Measurements from ENCODE around the gene PLEKHM3.
A peak's percentile ranks its signal among the peaks of the same experiment; 100 is the strongest.
"Not testable (repeated sequence)": the region's sequence is repeated elsewhere in the genome, so short reads cannot be mapped to it uniquely, and the experiment has no call there.

The PLEKHM3 gene

DNA sequence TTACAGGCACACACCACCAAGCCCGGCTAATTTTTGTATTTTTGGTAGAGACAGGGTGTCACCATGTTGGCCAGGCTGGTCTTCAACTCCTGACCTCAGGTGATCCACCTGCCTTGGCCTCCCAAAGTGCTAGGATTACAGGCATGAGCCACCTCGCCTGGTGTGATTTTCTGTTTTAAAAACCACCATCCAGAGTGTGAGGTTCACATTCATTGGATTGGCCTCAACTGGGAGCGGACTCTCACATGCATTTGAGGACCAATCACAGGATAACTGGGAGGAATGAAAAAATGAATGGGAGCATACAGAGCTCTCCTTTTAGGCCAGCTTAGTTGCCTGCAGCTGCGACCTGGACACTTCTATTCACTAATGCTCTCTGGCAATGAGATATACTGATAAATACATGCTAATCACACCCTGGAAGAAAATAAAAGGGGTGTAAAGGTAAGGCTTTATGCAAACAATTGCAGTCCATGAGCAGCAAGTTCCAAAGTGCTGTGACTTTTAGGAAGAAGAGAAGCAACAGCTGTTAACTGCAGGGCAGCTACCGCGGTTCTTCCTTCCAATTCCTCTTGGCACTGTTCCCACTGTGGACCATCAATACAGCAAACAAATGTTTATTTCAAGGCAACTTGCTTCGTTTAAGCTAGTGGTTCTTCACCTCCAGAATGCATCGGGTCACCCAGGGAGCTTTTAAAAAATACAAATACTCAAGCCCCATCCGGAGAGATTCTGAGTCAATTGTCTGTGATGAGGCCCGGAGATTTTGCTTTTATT lies 206.1 kb downstream of the PLEKHM3 start:
- DNase-seq (ENCODE audit: low read depth), result no peak

GRCh38 chr2:207816546-207816945 lies 208.8 kb downstream of the PLEKHM3 start:
- no peak for DNase-seq (ENCODE audit: low read depth)

GRCh38 chr2:207815254-207815653 lies 210.1 kb downstream of the PLEKHM3 start:
- DNase-seq (ENCODE audit: low read depth), result no peak

GRCh38 chr2:207813942-207814341 lies 211.4 kb downstream of the PLEKHM3 start:
- DNase-seq (ENCODE audit: low read depth), result no peak

GRCh38 chr2:207813221-207813916 lies 212.0 kb downstream of the PLEKHM3 start:
- no peak for DNase-seq (ENCODE audit: low read depth)

- no peak for DNase-seq (ENCODE audit: low read depth)
These were observed 212.6 kb downstream of the PLEKHM3 start for GRCh38 chr2:207812726-207813080.

- no peak for DNase-seq (ENCODE audit: low read depth)
These were observed 213.1 kb downstream of the PLEKHM3 start for GRCh38 chr2:207812058-207812725.

DNA sequence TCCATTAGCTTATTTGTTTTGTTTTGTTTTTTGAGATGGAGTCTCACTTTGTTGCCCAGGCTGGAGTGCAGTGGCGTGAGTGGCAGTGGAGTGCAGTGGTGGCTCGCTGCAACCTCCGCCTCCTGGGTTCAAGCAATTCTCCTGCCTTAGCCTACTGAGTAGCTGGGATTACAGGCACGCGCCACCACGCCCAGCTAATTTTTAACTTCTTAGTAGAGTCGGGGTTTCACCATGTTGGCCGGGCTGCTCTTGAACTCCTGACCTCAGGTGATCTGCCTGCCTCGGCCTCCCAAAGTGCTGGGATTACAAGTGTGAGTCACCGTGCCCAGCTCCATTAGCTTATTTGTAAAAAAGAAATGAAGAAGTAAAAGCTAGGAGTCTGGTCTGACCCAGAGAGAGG lies 213.7 kb downstream of the PLEKHM3 start:
- DNase-seq (ENCODE audit: low read depth), result not testable (repeated sequence)

DNA sequence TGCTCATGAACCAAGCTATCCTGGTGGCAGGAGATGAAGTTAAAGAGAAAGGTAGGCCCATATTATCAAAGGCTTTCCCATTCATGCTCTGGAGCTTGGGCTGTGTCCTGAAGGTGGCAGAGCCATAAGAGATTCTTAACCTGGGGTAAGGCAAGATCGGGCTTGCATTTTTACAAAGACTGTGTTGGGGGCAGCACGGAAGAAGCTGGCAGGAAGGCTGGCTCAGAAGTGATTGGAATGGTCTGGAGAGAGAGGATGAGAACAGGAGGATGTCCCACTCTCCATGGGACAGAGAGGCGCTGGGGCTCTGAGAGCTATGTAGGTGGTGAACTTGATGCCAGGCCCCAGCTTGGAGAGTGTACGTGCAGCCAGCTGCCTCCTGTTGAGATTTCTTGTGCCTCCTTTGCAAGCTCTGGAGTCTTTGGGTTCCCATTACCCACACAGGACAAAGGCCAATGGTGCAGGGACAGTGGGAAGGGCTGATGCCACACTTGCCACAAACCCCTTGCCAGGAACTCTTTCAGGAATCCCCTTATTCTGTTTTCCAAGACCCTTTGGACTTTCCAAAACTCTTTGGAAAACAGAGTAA lies 215.0 kb downstream of the PLEKHM3 start:
- no peak for DNase-seq (ENCODE audit: low read depth)

DNA sequence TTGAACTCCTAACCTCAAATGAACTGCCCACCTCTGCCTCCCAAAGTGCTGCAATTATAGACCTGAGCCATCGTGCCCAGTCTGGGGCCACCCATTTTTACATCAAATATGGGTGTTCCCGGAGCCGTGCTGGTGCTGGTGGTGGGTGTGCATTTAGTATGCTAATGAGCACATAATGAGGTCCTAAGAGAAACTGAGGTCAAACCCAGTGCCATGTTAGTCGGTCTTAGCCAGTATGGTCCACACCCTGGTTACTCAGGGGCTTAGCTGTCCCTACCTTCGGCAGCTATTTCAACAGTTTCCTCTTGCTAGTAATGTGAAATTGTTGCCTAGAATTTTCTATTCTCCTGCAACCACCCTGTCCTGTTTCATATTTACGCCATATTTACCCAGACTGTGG lies 217.2 kb downstream of the PLEKHM3 start:
- DNase-seq (ENCODE audit: low read depth), result no peak

GRCh38 chr2:207807516-207807915 lies 217.8 kb downstream of the PLEKHM3 start:
- DNase-seq (ENCODE audit: low read depth), result no peak

DNA sequence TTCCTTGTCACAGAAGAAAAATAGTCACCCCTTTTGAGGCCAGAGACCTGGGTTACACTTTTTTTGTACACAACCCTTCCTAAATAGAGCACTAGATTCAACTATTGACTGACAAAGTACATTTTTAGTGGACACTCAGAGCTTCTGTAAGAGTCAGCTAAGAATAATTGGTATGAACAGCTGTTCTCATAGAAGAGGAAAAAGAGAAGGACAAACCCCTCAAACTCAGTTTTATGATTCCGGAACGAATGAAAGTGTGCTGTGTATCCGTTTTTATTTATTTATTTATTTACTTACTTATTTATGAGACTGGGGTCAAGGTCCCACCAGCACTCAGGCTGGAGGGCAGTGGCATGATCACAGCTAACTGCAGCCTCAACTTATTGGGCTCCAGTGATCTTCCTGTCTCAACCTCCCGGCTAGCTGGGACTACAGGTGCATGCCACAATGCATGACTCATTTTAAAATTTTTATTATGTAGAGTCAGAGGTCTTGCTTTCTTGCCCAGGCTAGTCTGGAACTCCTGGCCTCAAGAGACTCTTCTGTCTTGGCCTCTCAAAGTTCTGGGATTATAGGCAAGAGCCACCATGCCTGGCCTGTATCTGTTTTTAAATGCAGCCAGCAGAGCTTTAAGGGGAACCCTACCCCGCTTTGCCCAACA lies 219.6 kb downstream of the PLEKHM3 start:
- DNase-seq (ENCODE audit: low read depth), result no peak

- DNase-seq (ENCODE audit: low read depth), result no peak
These were observed 222.7 kb downstream of the PLEKHM3 start for GRCh38 chr2:207802650-207803049.

DNA sequence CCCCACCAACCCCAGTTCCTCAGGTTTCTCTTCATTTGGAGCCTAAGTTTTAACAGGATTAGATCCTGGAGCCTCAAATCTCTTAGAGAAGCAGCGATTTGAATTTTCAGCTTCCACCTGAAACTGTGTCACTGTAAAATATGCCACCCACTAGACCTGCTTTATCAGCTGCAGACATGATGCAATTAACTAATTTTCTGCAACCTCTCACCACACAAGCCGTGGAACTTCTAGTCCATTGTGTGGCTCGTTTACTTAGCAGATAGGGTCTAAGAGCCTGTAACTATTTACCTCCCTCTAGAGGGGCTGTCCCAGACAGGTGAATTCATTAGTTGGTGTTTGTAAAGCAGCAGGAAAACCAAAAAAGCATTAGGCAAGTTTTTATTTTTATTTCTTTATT lies 224.1 kb downstream of the PLEKHM3 start:
- no peak for DNase-seq (ENCODE audit: low read depth)

DNA sequence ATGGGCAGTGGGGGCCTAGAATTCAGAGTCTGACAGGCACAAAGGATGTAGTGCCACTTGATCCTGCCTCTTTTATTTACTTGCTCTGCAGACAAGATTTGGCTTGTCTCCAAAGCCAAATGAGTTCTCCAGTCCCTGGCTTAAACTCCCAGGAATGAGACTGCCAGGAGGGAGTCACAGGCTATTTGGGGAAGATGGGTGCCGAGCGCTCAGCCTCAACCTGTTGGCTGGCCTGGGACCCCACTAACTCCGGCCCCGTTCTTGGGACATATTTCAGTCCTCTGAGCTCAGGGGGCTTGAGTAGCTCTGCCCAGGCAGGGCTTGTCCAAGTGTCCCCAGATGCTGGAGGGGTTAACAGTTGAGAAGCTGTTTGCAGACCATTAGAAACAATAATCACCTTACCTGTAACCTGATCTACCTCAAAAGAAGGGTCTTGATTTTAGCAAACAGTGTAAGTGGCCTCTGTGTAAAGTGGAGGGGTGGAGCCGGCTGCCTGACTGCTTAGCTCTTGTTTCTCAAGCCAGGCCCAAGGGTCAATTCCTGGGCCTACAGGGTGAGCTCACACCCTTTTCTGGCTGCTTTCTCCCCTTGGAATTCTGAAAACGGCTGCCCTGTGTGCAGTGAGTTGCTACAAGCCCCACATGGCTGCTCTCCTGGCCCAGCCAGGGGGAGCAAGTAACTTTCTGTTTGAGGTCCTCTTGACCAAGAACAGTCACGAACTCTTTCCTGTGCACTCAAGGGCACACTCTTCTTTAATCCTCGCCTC lies 228.6 kb downstream of the PLEKHM3 start:
- no peak for DNase-seq (ENCODE audit: low read depth)

DNA sequence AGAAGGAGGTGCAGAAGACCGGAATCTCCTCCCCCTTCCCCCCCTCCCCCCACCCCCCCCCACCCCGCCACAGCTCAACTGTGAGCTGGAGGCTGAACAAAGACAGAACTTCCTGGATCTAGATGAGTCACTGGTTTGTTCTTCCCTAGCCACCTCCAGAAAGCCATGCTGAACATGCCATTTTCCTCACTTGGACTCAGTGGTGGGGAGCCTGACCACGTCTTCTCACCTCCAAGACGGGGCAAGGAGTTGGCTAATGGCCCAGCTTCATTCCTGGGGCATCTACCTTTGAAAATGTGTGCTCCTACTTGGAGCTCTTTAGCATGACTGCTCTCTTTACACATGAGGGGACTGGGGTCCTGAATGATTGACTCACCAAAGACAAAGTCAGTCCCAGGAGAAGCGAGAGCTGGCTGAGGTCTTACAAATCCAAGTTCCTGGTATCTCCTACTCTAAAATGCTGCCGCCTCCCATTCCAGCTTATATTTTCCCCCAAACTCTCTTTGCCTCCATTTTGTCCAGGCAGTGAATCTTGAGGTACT lies 233.0 kb downstream of the PLEKHM3 start:
- DNase-seq (ENCODE audit: low read depth), result peak; percentile 73

GRCh38 chr2:207791579-207792243 lies 233.6 kb downstream of the PLEKHM3 start:
- no peak for DNase-seq (ENCODE audit: low read depth)

- no peak for DNase-seq (ENCODE audit: low read depth)
These were observed 234.4 kb downstream of the PLEKHM3 start for GRCh38 chr2:207790898-207791297.

DNA sequence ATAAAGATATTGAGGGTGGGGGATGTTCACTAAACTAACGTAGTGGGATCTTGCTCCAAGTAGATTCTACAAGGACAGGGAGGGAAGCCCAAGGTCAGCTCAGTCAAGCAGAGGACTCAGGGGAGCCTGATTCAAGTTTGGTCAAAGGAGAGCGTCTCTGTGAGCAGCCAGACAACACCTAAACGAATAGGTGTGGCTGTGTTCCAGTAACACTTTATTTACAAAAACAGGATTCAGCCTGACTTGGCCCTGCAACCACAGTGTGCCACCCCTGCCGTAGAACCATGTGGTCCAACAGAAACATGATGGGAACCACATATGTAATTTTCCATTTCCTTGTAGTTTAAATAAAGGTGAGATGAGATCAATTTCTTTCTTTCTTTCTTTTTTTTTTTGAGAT lies 237.5 kb downstream of the PLEKHM3 start:
- no peak for DNase-seq (ENCODE audit: low read depth)

- no peak for DNase-seq (ENCODE audit: low read depth)
These were observed 238.3 kb downstream of the PLEKHM3 start for GRCh38 chr2:207787017-207787416.

GRCh38 chr2:207784898-207785297 lies 240.4 kb downstream of the PLEKHM3 start:
- DNase-seq (ENCODE audit: low read depth), result no peak
